HepG2 (cell line): ENCODE results near the gene BCL6B. TPM values are rescaled to one million over a fixed set of nuclear protein-coding genes. Genes with fewer than 3 reads are reported as not detected.

Experiments
- AGO2 ChIP-seq: fragments of 200-400 bp; formaldehyde crosslinking; optimal IDR thresholded peaks from 2 replicates; pipeline ENCODE3; 2017; ENCODE audit warnings: mild to moderate bottlenecking, low read depth, low read length, moderate library complexity
- HOXA3 ChIP-seq: sonication (generic); formaldehyde crosslinking; IDR thresholded peaks from 2 replicates; pipeline ENCODE4 v1.5.0; 2020; ENCODE audit warnings: missing genetic modification reagents
- MTF2 ChIP-seq: sonication (generic); formaldehyde crosslinking; IDR thresholded peaks from 2 replicates; pipeline ENCODE4 v1.5.0; 2020; ENCODE audit warnings: missing genetic modification reagents, borderline replicate concordance
- NFKB2 ChIP-seq: sonication (generic); formaldehyde crosslinking; IDR thresholded peaks from 2 replicates; pipeline ENCODE4 v1.4.0; 2020; ENCODE audit warnings: missing genetic modification reagents, borderline replicate concordance
- PAF1 ChIP-seq: IDR thresholded peaks from 2 replicates; pipeline ENCODE4 v1.6.1; 2016; ENCODE audit warnings: missing genetic modification reagents, missing compliant biosample characterization
- SRY ChIP-seq: sonication (generic); formaldehyde crosslinking; IDR thresholded peaks from 2 replicates; pipeline ENCODE4 v1.8.0; 2022; ENCODE audit warnings: mild to moderate bottlenecking, missing genetic modification reagents
- STAG1 ChIP-seq: sonication (generic); formaldehyde crosslinking; IDR thresholded peaks from 2 replicates; pipeline ENCODE4 v1.4.0; 2020; ENCODE audit warnings: missing genetic modification reagents
- TAF1 ChIP-seq: sonication (generic); formaldehyde crosslinking; IDR thresholded peaks from 2 replicates; pipeline ENCODE4 v1.4.0; 2020; ENCODE audit warnings: missing genetic modification reagents
- ZBTB3 ChIP-seq: sonication (generic); formaldehyde crosslinking; IDR thresholded peaks from 2 replicates; pipeline ENCODE4 v1.4.0; 2020; ENCODE audit warnings: low read depth, mild to moderate bottlenecking, moderate library complexity, missing genetic modification reagents, borderline replicate concordance
- ZFY ChIP-seq: sonication (generic); formaldehyde crosslinking; IDR thresholded peaks from 2 replicates; pipeline ENCODE4 v1.4.0; 2020; ENCODE audit warnings: missing genetic modification reagents
- ZNF230 ChIP-seq: sonication (generic); formaldehyde crosslinking; IDR thresholded peaks from 2 replicates; pipeline ENCODE4 v1.4.0; 2020; ENCODE audit warnings: mild to moderate bottlenecking, missing genetic modification reagents
- ZNF235 ChIP-seq: sonication (generic); formaldehyde crosslinking; IDR thresholded peaks from 2 replicates; pipeline ENCODE4 v1.8.1; 2023; ENCODE audit warnings: mild to moderate bottlenecking, missing genetic modification reagents, borderline replicate concordance
- ZNF572 ChIP-seq: sonication (generic); formaldehyde crosslinking; IDR thresholded peaks from 2 replicates; pipeline ENCODE4 v1.5.1; 2020; ENCODE audit warnings: mild to moderate bottlenecking, missing genetic modification reagents
- polyA plus RNA-seq, 8 experiments: library from polyadenylated mRNA; depleted of rRNA in 3 of 8; stranded (reverse) in 7 of 8; unstranded in 1 of 8; fragments of >200 nt; fragmentation: Illumina TruSeq in 4 of 8; extraction: Trizol in 4 of 8; gene quantifications; 2 replicates each; pipeline versions ENCODE4 v1.2.1 to v1.2.3, GENCODE V29; 2011 to 2016; ENCODE audit warnings: low read depth in 4 of 8, missing spikeins in 1 of 8, mixed read lengths in 1 of 8; ENCODE audit not compliant: insufficient read depth in 1 of 8
- total RNA-seq, 5 experiments: library from RNA; depleted of rRNA; stranded (reverse); fragments of >200 nt; fragmentation: Illumina TruSeq; extraction: Trizol; gene quantifications; 2 replicates each; pipeline ENCODE4 v1.2.3, GENCODE V29; 2016; ENCODE audit warnings: low read depth in 1 of 5
- TF ChIP-seq, protein P1 (sequence below): conservative IDR thresholded peaks from 2 replicates; pipeline ENCODE4 v1.6.1; 2018; ENCODE audit warnings: missing genetic modification reagents
- TF ChIP-seq, protein P2 (sequence below): sonication (generic); formaldehyde crosslinking; IDR thresholded peaks from 2 replicates; pipeline ENCODE4 v1.4.0; 2020; ENCODE audit warnings: missing genetic modification reagents, borderline replicate concordance
- TF ChIP-seq, protein P3 (sequence below): sonication (generic); formaldehyde crosslinking; IDR thresholded peaks from 2 replicates; pipeline ENCODE4 v1.8.0; 2022; ENCODE audit warnings: mild to moderate bottlenecking, missing genetic modification reagents; ENCODE audit not compliant: insufficient replicate concordance

Gene BCL6B
- total and polyA plus RNA-seq, 2 of the 13 experiments (the other 11 are each of a cell fraction or from before 2014, with no cell fraction given), result not detected

DNA sequence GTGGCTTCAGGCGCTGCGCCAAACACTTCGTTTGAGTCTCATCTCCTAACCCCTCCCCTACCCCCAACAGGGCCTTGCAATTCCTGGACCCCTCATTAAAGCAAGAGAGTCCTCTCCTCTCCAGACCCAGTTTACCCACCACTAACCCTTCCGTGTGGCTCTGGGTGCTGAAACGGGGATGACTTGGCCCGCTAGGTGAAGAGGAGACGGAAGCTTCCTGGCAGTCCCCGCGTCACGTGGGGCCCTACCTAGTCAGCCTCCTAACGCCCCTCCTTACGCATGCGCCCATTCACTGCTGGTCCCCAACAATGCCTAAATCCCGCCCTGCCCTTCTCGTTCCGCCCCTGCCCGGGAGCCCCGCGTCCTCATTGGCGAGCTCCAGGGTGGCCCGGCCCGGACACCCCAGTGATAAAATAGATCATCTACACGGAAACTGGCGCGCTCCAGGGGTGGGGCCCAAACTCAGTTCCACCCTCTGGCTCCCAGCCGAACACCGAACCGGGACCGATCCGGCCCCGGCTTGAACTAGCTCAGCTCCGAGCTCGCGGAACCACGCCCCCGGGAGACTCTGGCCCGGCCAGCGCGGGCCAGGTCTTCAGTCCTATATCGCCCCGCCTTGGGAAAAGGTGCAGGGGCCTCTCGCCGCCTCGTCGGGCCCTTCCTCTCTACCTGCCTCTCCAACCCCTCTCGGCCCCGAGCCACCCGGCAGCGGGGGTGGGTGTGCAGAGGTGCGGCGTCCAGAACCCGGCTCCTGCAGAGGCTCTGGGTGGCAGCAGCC is 12.9 kb downstream of the BCL6B start, which contains the start of gene SLC16A13 (continued):
- TF ChIP-seq, protein P1, sequence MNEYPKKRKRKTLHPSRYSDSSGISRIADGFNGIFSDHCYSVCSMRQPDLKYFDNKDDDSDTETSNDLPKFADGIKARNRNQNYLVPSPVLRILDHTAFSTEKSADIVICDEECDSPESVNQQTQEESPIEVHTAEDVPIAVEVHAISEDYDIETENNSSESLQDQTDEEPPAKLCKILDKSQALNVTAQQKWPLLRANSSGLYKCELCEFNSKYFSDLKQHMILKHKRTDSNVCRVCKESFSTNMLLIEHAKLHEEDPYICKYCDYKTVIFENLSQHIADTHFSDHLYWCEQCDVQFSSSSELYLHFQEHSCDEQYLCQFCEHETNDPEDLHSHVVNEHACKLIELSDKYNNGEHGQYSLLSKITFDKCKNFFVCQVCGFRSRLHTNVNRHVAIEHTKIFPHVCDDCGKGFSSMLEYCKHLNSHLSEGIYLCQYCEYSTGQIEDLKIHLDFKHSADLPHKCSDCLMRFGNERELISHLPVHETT (CRISPR knock-in tag), result peak; percentile 63; the same call in 1 of the 2 replicates
- TF ChIP-seq HOXA3 (peak; percentile 58; the same call in 1 of the 2 replicates), ZNF230 (CRISPR knock-in tag) (peak; percentile 73; the same call in 1 of the 2 replicates), TAF1 (CRISPR knock-in tag) (peak; percentile 85), MTF2 (CRISPR knock-in tag) (no peak), AGO2 (peak; percentile 91), ZNF235 (CRISPR knock-in tag) (peak; percentile 6; the same call in 1 of the 2 replicates), STAG1 (CRISPR knock-in tag) (no peak), ZFY (peak; percentile 83), PAF1 (CRISPR knock-in tag) (no peak), SRY (0 out of 2 replicates have a peak, but pooled peaks have one; percentile 10), NFKB2 (CRISPR knock-in tag) (peak; percentile 42; the same call in 1 of the 2 replicates), ZBTB3 (CRISPR knock-in tag) (0 out of 2 replicates have a peak, but pooled peaks have one; percentile 10), ZNF572 (CRISPR knock-in tag) (no peak)
- TF ChIP-seq, protein P2, sequence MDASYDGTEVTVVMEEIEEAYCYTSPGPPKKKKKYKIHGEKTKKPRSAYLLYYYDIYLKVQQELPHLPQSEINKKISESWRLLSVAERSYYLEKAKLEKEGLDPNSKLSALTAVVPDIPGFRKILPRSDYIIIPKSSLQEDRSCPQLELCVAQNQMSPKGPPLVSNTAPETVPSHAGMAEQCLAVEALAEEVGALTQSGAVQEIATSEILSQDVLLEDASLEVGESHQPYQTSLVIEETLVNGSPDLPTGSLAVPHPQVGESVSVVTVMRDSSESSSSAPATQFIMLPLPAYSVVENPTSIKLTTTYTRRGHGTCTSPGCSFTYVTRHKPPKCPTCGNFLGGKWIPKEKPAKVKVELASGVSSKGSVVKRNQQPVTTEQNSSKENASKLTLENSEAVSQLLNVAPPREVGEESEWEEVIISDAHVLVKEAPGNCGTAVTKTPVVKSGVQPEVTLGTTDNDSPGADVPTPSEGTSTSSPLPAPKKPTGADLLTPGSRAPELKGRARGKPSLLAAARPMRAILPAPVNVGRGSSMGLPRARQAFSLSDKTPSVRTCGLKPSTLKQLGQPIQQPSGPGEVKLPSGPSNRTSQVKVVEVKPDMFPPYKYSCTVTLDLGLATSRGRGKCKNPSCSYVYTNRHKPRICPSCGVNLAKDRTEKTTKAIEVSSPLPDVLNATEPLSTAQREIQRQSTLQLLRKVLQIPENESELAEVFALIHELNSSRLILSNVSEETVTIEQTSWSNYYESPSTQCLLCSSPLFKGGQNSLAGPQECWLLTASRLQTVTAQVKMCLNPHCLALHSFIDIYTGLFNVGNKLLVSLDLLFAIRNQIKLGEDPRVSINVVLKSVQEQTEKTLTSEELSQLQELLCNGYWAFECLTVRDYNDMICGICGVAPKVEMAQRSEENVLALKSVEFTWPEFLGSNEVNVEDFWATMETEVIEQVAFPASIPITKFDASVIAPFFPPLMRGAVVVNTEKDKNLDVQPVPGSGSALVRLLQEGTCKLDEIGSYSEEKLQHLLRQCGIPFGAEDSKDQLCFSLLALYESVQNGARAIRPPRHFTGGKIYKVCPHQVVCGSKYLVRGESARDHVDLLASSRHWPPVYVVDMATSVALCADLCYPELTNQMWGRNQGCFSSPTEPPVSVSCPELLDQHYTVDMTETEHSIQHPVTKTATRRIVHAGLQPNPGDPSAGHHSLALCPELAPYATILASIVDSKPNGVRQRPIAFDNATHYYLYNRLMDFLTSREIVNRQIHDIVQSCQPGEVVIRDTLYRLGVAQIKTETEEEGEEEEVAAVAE (CRISPR knock-in tag), result peak; percentile 9; the same call in 1 of the 2 replicates
- TF ChIP-seq, protein P3, sequence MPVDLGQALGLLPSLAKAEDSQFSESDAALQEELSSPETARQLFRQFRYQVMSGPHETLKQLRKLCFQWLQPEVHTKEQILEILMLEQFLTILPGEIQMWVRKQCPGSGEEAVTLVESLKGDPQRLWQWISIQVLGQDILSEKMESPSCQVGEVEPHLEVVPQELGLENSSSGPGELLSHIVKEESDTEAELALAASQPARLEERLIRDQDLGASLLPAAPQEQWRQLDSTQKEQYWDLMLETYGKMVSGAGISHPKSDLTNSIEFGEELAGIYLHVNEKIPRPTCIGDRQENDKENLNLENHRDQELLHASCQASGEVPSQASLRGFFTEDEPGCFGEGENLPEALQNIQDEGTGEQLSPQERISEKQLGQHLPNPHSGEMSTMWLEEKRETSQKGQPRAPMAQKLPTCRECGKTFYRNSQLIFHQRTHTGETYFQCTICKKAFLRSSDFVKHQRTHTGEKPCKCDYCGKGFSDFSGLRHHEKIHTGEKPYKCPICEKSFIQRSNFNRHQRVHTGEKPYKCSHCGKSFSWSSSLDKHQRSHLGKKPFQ, result no peak
